Measurements from ENCODE around the gene SOX18. TPM values are rescaled to one million over a fixed set of nuclear protein-coding genes. Genes with fewer than 3 reads are reported as not detected.

Gene SOX18
- polyA plus RNA-seq, 1 experiment, result not detected

- no peak for TF ChIP-seq CTCF (IDR thresholded peaks at IDR 0.05; ENCODE audit: insufficient read depth, low read depth, low read length)
Observed at GRCh38 chr20:64079273-64080012, 30.0 kb upstream of the SOX18 start, which contains the start of gene RGS19. TSS of gene RGS19 (minus strand) at chr20:64079518. CDS start at chr20:64076886, 2,632 bp downstream.

GRCh38 chr20:64078934-64079272 lies 29.5 kb upstream of the SOX18 start:
- peaks cover 2% of the 10 kb centered on the region for H3K27me3 ChIP-seq (ENCODE audit: control insufficient read depth, insufficient read depth, low read length)
- H3K36me3 ChIP-seq (ENCODE audit: control insufficient read depth, insufficient read depth, low read length), result peaks cover 3% of the 10 kb centered on the region
- CTCF ChIA-PET, result interaction anchor here (1.7 to 6.4 kb wide), 3 partner anchors 10 to 42 kb away, joined by 6 to 49 read pairs (median 31); no protein-coding TSS in a partner anchor
- peak overlapping the region; percentile 65 for H3K4me3 ChIP-seq (ENCODE audit: low read depth, low read length)
- POLR2A ChIA-PET, result no interaction called here
- no peak for TF ChIP-seq CTCF (IDR thresholded peaks at IDR 0.05; ENCODE audit: insufficient read depth, low read depth, low read length)
- no peak for DNase-seq (ENCODE audit: low read depth)

More at GRCh38 chr20:64079273-64080012, 30.0 kb upstream of the SOX18 start, which contains the start of gene RGS19:
- ChIA-PET CTCF (interaction anchor here (0.9 to 6.4 kb wide), 4 partner anchors 10 to 41 kb away, joined by 3 to 49 read pairs (median 18); partner anchors contain the start of gene TCEA2), POLR2A (no interaction called here)
- Histone ChIP-seq H3K27me3 (ENCODE audit: control insufficient read depth, insufficient read depth, low read length) (peaks cover 6% of the 10 kb centered on the region), H3K36me3 (ENCODE audit: control insufficient read depth, insufficient read depth, low read length) (peaks cover under 1% of the 10 kb centered on the region), H3K4me3 (ENCODE audit: low read depth, low read length) (peak within 1 kb of the TSS; percentile 65)
- DNase-seq (ENCODE audit: low read depth), result peak; percentile 7

GRCh38 chr20:64077876-64078551 lies 28.6 kb upstream of the SOX18 start:
- DNase-seq (ENCODE audit: low read depth), result no peak
- Histone ChIP-seq H3K4me3 (ENCODE audit: low read depth, low read length) (peak overlapping the region; percentile 65), H3K36me3 (ENCODE audit: control insufficient read depth, insufficient read depth, low read length) (peaks cover 5% of the 10 kb centered on the region), H3K27me3 (ENCODE audit: control insufficient read depth, insufficient read depth, low read length) (peaks cover 2% of the 10 kb centered on the region; the same call in 1 of the 2 replicates)
- ChIA-PET POLR2A (no interaction called here), CTCF (interaction anchor here (0.6 to 4.3 kb wide), 3 partner anchors 9 to 1167 kb away, joined by 3 to 31 read pairs (median 6); no protein-coding TSS in a partner anchor)
- no peak for TF ChIP-seq CTCF (IDR thresholded peaks at IDR 0.05; ENCODE audit: insufficient read depth, low read depth, low read length)

- TF ChIP-seq CTCF (IDR thresholded peaks at IDR 0.05; ENCODE audit: insufficient read depth, low read depth, low read length), result no peak
- POLR2A ChIA-PET, result no interaction called here
Observed at GRCh38 chr20:64077541-64077875, 28.1 kb upstream of the SOX18 start.

GRCh38 chr20:64077094-64077493 lies 27.7 kb upstream of the SOX18 start:
- H3K4me3 ChIP-seq (ENCODE audit: low read depth, low read length), result no peak overlapping the region
- no peak for TF ChIP-seq CTCF (IDR thresholded peaks at IDR 0.05; ENCODE audit: insufficient read depth, low read depth, low read length)
- CTCF ChIA-PET, result interaction anchor here (1.8 kb wide), 1 partner anchor 38 kb away, joined by 6 read pairs; no protein-coding TSS in a partner anchor
- peaks cover 8% of the 10 kb centered on the region for H3K36me3 ChIP-seq (ENCODE audit: control insufficient read depth, insufficient read depth, low read length)
- POLR2A ChIA-PET, result no interaction called here
- H3K27me3 ChIP-seq (ENCODE audit: control insufficient read depth, insufficient read depth, low read length), result peaks cover 2% of the 10 kb centered on the region; the same call in 1 of the 2 replicates
- no peak for DNase-seq (ENCODE audit: low read depth)

More at GRCh38 chr20:64077541-64077875, 28.1 kb upstream of the SOX18 start:
- CTCF ChIA-PET, result interaction anchor here (1.8 to 4.3 kb wide), 2 partner anchors 8 to 38 kb away, joined by 6 to 31 read pairs; no protein-coding TSS in a partner anchor
- peaks cover 5% of the 10 kb centered on the region for H3K36me3 ChIP-seq (ENCODE audit: control insufficient read depth, insufficient read depth, low read length)
- H3K4me3 ChIP-seq (ENCODE audit: low read depth, low read length), result no peak overlapping the region
- no peak for DNase-seq (ENCODE audit: low read depth)
- peaks cover 2% of the 10 kb centered on the region; the same call in 1 of the 2 replicates for H3K27me3 ChIP-seq (ENCODE audit: control insufficient read depth, insufficient read depth, low read length)
